ENCODE results near the gene DUSP21.

DNA sequence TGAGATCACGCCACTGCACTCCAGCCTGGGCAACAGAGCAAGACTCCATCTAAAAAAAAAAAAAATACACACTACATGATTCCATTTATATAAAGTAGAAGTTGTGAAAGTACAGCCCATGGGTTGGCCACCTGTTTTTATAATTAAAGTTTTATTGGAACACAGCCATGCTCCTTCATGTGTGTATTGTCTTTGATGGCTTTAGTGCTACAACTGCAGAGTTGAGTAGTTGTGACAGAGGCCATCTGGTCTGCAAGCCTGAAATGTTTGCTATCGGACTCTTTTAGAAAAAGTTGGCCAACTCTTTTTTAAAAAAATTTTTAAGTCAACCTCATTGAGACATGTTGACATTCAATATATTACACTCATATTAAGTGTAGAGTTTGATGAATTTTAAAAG lies 41.2 kb upstream of the DUSP21 start:
- TF ChIP-seq, protein P1, sequence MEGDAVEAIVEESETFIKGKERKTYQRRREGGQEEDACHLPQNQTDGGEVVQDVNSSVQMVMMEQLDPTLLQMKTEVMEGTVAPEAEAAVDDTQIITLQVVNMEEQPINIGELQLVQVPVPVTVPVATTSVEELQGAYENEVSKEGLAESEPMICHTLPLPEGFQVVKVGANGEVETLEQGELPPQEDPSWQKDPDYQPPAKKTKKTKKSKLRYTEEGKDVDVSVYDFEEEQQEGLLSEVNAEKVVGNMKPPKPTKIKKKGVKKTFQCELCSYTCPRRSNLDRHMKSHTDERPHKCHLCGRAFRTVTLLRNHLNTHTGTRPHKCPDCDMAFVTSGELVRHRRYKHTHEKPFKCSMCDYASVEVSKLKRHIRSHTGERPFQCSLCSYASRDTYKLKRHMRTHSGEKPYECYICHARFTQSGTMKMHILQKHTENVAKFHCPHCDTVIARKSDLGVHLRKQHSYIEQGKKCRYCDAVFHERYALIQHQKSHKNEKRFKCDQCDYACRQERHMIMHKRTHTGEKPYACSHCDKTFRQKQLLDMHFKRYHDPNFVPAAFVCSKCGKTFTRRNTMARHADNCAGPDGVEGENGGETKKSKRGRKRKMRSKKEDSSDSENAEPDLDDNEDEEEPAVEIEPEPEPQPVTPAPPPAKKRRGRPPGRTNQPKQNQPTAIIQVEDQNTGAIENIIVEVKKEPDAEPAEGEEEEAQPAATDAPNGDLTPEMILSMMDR (optimal IDR thresholded peaks at IDR 0.05 in 1 of 3, IDR thresholded peaks at IDR 0.05 in 1 of 3, conservative IDR thresholded peaks at IDR 0.05 in 1 of 3; ENCODE audit: extremely low read depth in 1 of 3, insufficient read depth in 2 of 3, low read length in 3 of 3): no peak
- no peak for TF ChIP-seq EZH2 (IDR thresholded peaks at IDR 0.05; ENCODE audit: low read length)
